ENCODE measurements around the gene FBXO8. TPM values are rescaled to one million over a fixed set of nuclear protein-coding genes. Genes with fewer than 3 reads are reported as not detected.

The FBXO8 gene
- total and polyA plus RNA-seq, 2 of the 4 experiments (the other 2 are of a cell fraction), result 11.3 to 25.6 TPM

GRCh38 chr4:174281182-174281737, 2.2 kb downstream of the FBXO8 start:
- no peak overlapping the region for H2BK120ac ChIP-seq (ENCODE audit: low read depth, low read length)
- no peak overlapping the region for H3K27ac ChIP-seq (ENCODE audit: insufficient read depth, low read length)
- ChIA-PET CTCF (no interaction called here), POLR2A (ENCODE audit: unreplicated experiment) (no interaction called here)
- dilution Hi-C loops (cut with HindIII; ENCODE audit: low sequenced_read_pairs, unreplicated experiment) (no loop called here), intact Hi-C loops (cut with micrococcal nuclease) (loop anchor here (5.0 kb wide), 1 partner anchor 909 kb away; the partner anchor contains the start of gene SAP30), in situ Hi-C loops (cut with MboI; ENCODE audit: low sequenced_read_pairs) (no loop called here)
- H3K4me2 ChIP-seq (ENCODE audit: low read depth, low read length), result no peak overlapping the region; the same call in 1 of the 2 replicates
- no peak overlapping the region for H3K23ac ChIP-seq (ENCODE audit: low read depth, low read length)
- no CpG with 5 or more reads among the region's 5 CpGs for WGBS, 2 experiments (ENCODE audit: extremely low coverage in 2 of 2, insufficient read length in 1 of 2)
- DNase-seq (no peak), ATAC-seq (ENCODE audit: low read depth) (no peak)
- no peaks in the 10 kb centered on the region for H3K9me3 ChIP-seq (ENCODE audit: control insufficient read depth, insufficient read depth, low read length)
- no peaks in the 10 kb centered on the region for H3K36me3 ChIP-seq (ENCODE audit: control insufficient read depth, insufficient read depth, low read length)
- H2BK15ac ChIP-seq (ENCODE audit: low read depth, low read length), result no peak overlapping the region
- no peak overlapping the region for H2BK20ac ChIP-seq (ENCODE audit: low read depth, low read length)
- peaks cover 6 to 38% of the 10 kb centered on the region in 2 experiments; a peak in 3 of 4 replicates for H3K79me1 ChIP-seq (ENCODE audit: low read depth in 1 of 2, low read length in 2 of 2)
- no peaks in the 10 kb centered on the region for H3K4me1 ChIP-seq (ENCODE audit: control insufficient read depth, insufficient read depth, low read length)
- TF ChIP-seq RCOR1 (IDR thresholded peaks at IDR 0.05; ENCODE audit: insufficient replicate concordance, low read length) (no peak), SMC3 (IDR thresholded peaks at IDR 0.05; ENCODE audit: low read depth, low read length) (no peak), MAZ (IDR thresholded peaks at IDR 0.05; ENCODE audit: borderline replicate concordance, low read depth, low read length) (no peak), MXI1 (IDR thresholded peaks at IDR 0.05; ENCODE audit: borderline replicate concordance, low read depth, low read length) (no peak), POLR2A (IDR thresholded peaks at IDR 0.05; ENCODE audit: low read depth, low read length) (no peak), BHLHE40 (IDR thresholded peaks at IDR 0.05; ENCODE audit: low read depth, low read length) (no peak), CHD1 (IDR thresholded peaks at IDR 0.05; ENCODE audit: low read depth, low read length) (no peak), NFE2L2 (IDR thresholded peaks at IDR 0.05; ENCODE audit: low read depth, low read length) (no peak), CEBPB (IDR thresholded peaks at IDR 0.05; ENCODE audit: low read depth, low read length) (no peak), FOS (IDR thresholded peaks at IDR 0.05; ENCODE audit: low read depth, low read length) (no peak), CTCF (conservative IDR thresholded peaks at IDR 0.05; ENCODE audit: low read depth, low read length) (no peak), MAFK (IDR thresholded peaks at IDR 0.05; ENCODE audit: low read depth, low read length) (no peak), RFX5 (IDR thresholded peaks at IDR 0.05; ENCODE audit: low read depth, low read length) (no peak)
- H4K91ac ChIP-seq (ENCODE audit: insufficient read depth, low read depth, low read length), result no peak overlapping the region
- no peak overlapping the region for H3K14ac ChIP-seq (replicated peaks; ENCODE audit: low read depth, low read length)
- H2AK5ac ChIP-seq (ENCODE audit: low read depth, low read length), result no peak overlapping the region
- H4K20me1 ChIP-seq (ENCODE audit: insufficient read depth, low read length), result no peaks in the 10 kb centered on the region
- no peak overlapping the region for H3K9ac ChIP-seq (ENCODE audit: low read depth, low read length)
- H3K27me3 ChIP-seq (ENCODE audit: control insufficient read depth, insufficient read depth, low read length), result no peaks in the 10 kb centered on the region
- no peak overlapping the region for H3K56ac ChIP-seq (ENCODE audit: extremely low read depth, insufficient read depth, low read length)
- H2AFZ ChIP-seq (replicated peaks; ENCODE audit: low read length, poor library complexity), result no peak overlapping the region
- no peak overlapping the region for H4K5ac ChIP-seq (ENCODE audit: low read depth, low read length)
- no peak overlapping the region for H3K18ac ChIP-seq (ENCODE audit: low read depth, low read length)
- H4K8ac ChIP-seq (ENCODE audit: low read depth in 2 of 2, low read length in 2 of 2), result no peak overlapping the region
- H3K4ac ChIP-seq (ENCODE audit: low read depth, low read length), result no peak overlapping the region
- no TSS peak for BruUV-seq (replicated peaks)
- H2BK5ac ChIP-seq (ENCODE audit: low read depth, low read length, poor library complexity, severe bottlenecking), result no peak overlapping the region
- no peaks in the 10 kb centered on the region for H3K9me1 ChIP-seq (ENCODE audit: insufficient read depth, low read length)
- no peak overlapping the region for H2AK9ac ChIP-seq (replicated peaks; ENCODE audit: low read depth, low read length, poor library complexity)
- H3K4me3 ChIP-seq (ENCODE audit: insufficient read depth, low read depth, low read length), result no peak overlapping the region
